DND-41 (cell line): Measurements from ENCODE around the gene RPL15.
"Not testable (repeated sequence)": the region's sequence is repeated elsewhere in the genome, so short reads cannot be mapped to it uniquely, and the experiment has no call there.

Experiments
- ATAC-seq: fragments of 200-7000 bp; cut with Tn5 transposase; 3 replicates; pipeline ENCODE4 v1.9.1; 2021; ENCODE audit warnings: low read depth; ENCODE audit not compliant: insufficient read depth
- DNase-seq: peaks from one replicate; pipeline ENCODE4 v3.0.0-alpha.2; 2020
- H2AFZ ChIP-seq: 2 replicates; pipeline ENCODE4 v1.6.0; 2012; ENCODE audit warnings: low read depth, low read length
- H3K27ac ChIP-seq: 2 replicates; pipeline ENCODE4 v1.5.1; 2012; ENCODE audit warnings: low read length, inconsistent platforms
- H3K27me3 ChIP-seq: fragments of 200-600 bp; sonication (generic); 2 replicates; pipeline ENCODE4 v1.6.0; 2012; ENCODE audit warnings: low read length, mild to moderate bottlenecking, inconsistent platforms; ENCODE audit not compliant: insufficient read depth, poor library complexity
- H3K36me3 ChIP-seq: 2 replicates; pipeline ENCODE4 v1.5.1; 2012; ENCODE audit warnings: low read length, inconsistent platforms; ENCODE audit not compliant: insufficient read depth
- H3K4me1 ChIP-seq: 2 replicates; pipeline ENCODE4 v1.5.1; 2012; ENCODE audit warnings: mild to moderate bottlenecking, low read length; ENCODE audit not compliant: insufficient read depth
- H3K4me2 ChIP-seq: 2 replicates; pipeline ENCODE4 v1.6.0; 2012; ENCODE audit warnings: mild to moderate bottlenecking, moderate library complexity, low read length, inconsistent platforms; ENCODE audit not compliant: insufficient read depth
- H3K4me3 ChIP-seq, 2 experiments: fragments of 200-600 bp in 1 of 2; shearing (Covaris generic) in 1 of 2; 2 replicates each; pipeline ENCODE4 v1.5.1; 2012 to 2016; ENCODE audit warnings: inconsistent platforms in 2 of 2, low read length in 2 of 2, mild to moderate bottlenecking in 2 of 2, low read depth in 1 of 2, moderate library complexity in 1 of 2
- H3K79me2 ChIP-seq: 2 replicates; pipeline ENCODE4 v1.6.0; 2012; ENCODE audit warnings: low read length, inconsistent platforms; ENCODE audit not compliant: insufficient read depth
- H3K9ac ChIP-seq: 2 replicates; pipeline ENCODE4 v1.6.0; 2012; ENCODE audit warnings: low read depth, mild to moderate bottlenecking, inconsistent platforms, low read length, moderate library complexity
- H3K9me3 ChIP-seq: 2 replicates; pipeline ENCODE4 v1.5.1; 2012; ENCODE audit warnings: low read length, moderate library complexity, mild to moderate bottlenecking, inconsistent platforms; ENCODE audit not compliant: insufficient read depth, severe bottlenecking
- H4K20me1 ChIP-seq: 2 replicates; pipeline ENCODE4 v1.6.0; 2012; ENCODE audit warnings: low read length; ENCODE audit not compliant: insufficient read depth
- CTCF ChIP-seq: IDR thresholded peaks from 2 replicates; pipeline ENCODE4 v1.5.1; 2012; ENCODE audit warnings: borderline replicate concordance, low read length, moderate library complexity, mild to moderate bottlenecking; ENCODE audit not compliant: poor library complexity, severe bottlenecking; ENCODE audit errors: extremely low read depth
- EZH2 ChIP-seq: IDR thresholded peaks from 3 replicates; pipeline ENCODE4 v1.6.1; 2012; ENCODE audit warnings: borderline replicate concordance, low read depth, mild to moderate bottlenecking, moderate library complexity, low read length, inconsistent platforms; ENCODE audit not compliant: severe bottlenecking

The RPL15 gene

GRCh38 chr3:23869977-23870662 lies 46.8 kb upstream of the RPL15 start:
- peak; percentile 74 for ATAC-seq
- no peak overlapping the region for H3K4me2 ChIP-seq
- H3K27me3 ChIP-seq: no peaks in the 10 kb centered on the region
- DNase-seq: no peak
- H3K4me1 ChIP-seq: no peaks in the 10 kb centered on the region
- H4K20me1 ChIP-seq: peaks cover 24% of the 10 kb centered on the region
- H3K79me2 ChIP-seq: peaks cover 34% of the 10 kb centered on the region
- H3K9ac ChIP-seq: no peak overlapping the region
- TF ChIP-seq CTCF (no peak), EZH2 (no peak)
- H3K4me3 ChIP-seq: no peak overlapping the region
- H3K27ac ChIP-seq: no peak overlapping the region
- H3K36me3 ChIP-seq: no peaks in the 10 kb centered on the region
- no peaks in the 10 kb centered on the region for H3K9me3 ChIP-seq
- H2AFZ ChIP-seq: no peak overlapping the region

GRCh38 chr3:23870663-23871043 lies 46.3 kb upstream of the RPL15 start:
- H3K36me3 ChIP-seq, H3K9me3 ChIP-seq, H3K27me3 ChIP-seq, DNase-seq, H3K27ac ChIP-seq, H3K4me1 ChIP-seq, H3K9ac ChIP-seq, H3K4me2 ChIP-seq, ATAC-seq, H2AFZ ChIP-seq, H3K4me3 ChIP-seq: not testable (repeated sequence)
- H3K79me2 ChIP-seq: peaks cover 29% of the 10 kb centered on the region
- peaks cover 22% of the 10 kb centered on the region; the same call in 1 of the 2 replicates for H4K20me1 ChIP-seq

- not testable (repeated sequence) for H3K27me3 ChIP-seq, H3K4me1 ChIP-seq, H2AFZ ChIP-seq, H3K4me2 ChIP-seq, H3K9me3 ChIP-seq, H3K36me3 ChIP-seq, H3K27ac ChIP-seq, DNase-seq, H3K4me3 ChIP-seq, ATAC-seq, H3K9ac ChIP-seq
- Histone ChIP-seq H3K79me2 (peaks cover 28% of the 10 kb centered on the region), H4K20me1 (peaks cover 15% of the 10 kb centered on the region; the same call in 1 of the 2 replicates)
Observed at GRCh38 chr3:23871361-23871760, 45.6 kb upstream of the RPL15 start.

GRCh38 chr3:23872330-23872729 lies 44.6 kb upstream of the RPL15 start:
- Histone ChIP-seq H3K79me2 (peaks cover 37% of the 10 kb centered on the region), H3K27ac (no peak overlapping the region)

More at GRCh38 chr3:23872330-23872729, 44.6 kb upstream of the RPL15 start:
- Histone ChIP-seq H3K36me3 (no peaks in the 10 kb centered on the region), H3K9me3 (no peaks in the 10 kb centered on the region), H4K20me1 (peaks cover 21% of the 10 kb centered on the region), H3K4me3 (no peak overlapping the region), H3K9ac (no peak overlapping the region), H3K27me3 (no peaks in the 10 kb centered on the region), H2AFZ (no peak overlapping the region), H3K4me1 (no peaks in the 10 kb centered on the region), H3K4me2 (no peak overlapping the region)
- no peak for TF ChIP-seq EZH2
- TF ChIP-seq CTCF: no peak
- no peak for ATAC-seq
- no peak for DNase-seq
